NCI-H187 (cell line): Measurements from ENCODE around the gene ENPP4.
"Not testable (repeated sequence)": the region's sequence is repeated elsewhere in the genome, so short reads cannot be mapped to it uniquely, and the experiment has no call there.

Experiments
- DNase-seq, 2 experiments: peaks; one replicate each; lab custom pipeline; 2025; lab: John Stamatoyannopoulos, UW

ENPP4 gene, protein sequence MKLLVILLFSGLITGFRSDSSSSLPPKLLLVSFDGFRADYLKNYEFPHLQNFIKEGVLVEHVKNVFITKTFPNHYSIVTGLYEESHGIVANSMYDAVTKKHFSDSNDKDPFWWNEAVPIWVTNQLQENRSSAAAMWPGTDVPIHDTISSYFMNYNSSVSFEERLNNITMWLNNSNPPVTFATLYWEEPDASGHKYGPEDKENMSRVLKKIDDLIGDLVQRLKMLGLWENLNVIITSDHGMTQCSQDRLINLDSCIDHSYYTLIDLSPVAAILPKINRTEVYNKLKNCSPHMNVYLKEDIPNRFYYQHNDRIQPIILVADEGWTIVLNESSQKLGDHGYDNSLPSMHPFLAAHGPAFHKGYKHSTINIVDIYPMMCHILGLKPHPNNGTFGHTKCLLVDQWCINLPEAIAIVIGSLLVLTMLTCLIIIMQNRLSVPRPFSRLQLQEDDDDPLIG

GRCh38 chr6:46129629-46130511, at the start of gene ENPP4:
Gene ENPP4, plus strand, starts transcription at chr6:46129989. Its CDS starts 9,595 bp downstream, at chr6:46139584.
- DNase-seq: peak; percentile 74 to 96

- no peak for DNase-seq
These were observed 49.7 kb upstream of the ENPP4 start for GRCh38 chr6:46080111-46080510.

DNA sequence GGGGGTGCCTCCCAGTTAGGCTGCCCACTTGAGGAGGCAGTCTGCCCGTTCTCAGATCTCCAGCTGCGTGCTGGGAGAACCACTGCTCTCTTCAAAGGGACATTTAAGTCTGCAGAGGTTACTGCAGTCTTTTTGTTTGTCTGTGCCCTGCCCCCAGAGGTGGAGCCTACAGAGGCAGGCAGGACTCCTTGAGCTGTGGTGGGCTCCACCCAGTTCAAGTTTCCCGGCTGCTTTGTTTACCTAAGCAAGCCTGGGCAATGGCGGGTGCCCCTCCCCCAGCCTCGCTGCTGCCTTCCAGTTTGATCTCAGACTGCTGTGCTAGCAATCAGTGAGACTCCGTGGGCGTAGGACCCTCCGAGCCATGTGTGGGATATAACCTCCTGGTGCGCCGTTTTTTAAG, 44.1 kb upstream of the ENPP4 start:
- DNase-seq: not testable (repeated sequence)

DNA sequence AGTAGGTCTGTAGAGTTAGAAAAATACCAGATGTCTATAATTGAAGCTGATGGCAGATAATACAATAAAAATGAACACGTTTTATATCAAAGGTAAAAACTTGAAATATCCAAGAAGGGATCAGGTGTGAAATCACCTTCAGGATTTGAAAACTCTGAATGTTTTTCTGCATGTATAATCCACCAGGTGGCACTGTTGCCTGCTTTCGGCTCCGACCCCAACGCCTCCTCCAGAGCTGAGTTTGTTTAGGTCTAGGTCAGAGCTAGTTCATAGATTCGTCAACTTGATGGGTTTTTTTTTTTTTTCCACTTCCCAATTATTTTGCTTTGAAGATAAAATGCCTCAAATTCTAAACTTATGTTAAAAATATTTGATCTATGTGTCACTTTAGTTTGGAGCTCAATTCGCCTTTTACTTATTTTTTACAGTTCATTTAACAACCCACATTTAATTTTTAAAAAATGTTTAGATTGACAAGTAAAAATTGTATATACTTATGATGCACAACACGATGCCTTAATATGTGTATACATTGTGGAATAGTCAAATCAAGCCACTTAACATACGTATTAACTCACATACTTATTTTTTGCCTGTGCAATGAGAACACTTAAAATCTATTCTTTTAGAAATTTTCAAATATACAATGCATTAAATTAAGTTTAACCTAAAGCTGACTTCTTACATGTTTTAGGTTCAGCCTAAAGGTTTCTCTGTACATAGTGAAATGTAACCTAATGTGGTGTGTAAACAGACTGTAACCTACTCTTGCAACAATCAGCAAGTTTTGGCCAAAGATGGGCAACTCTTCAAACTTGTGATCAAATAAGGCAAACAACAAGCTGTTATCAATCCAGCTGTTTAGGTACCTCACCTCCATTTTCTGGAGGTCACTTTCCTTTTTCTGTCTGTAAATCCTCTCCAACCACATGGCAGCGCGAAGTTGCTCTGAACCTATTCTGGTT, 39.4 kb upstream of the ENPP4 start:
- DNase-seq: peak in 1 of 2 experiments; percentile 14

GRCh38 chr6:46091080-46091478, 38.7 kb upstream of the ENPP4 start:
- DNase-seq: no peak

DNA sequence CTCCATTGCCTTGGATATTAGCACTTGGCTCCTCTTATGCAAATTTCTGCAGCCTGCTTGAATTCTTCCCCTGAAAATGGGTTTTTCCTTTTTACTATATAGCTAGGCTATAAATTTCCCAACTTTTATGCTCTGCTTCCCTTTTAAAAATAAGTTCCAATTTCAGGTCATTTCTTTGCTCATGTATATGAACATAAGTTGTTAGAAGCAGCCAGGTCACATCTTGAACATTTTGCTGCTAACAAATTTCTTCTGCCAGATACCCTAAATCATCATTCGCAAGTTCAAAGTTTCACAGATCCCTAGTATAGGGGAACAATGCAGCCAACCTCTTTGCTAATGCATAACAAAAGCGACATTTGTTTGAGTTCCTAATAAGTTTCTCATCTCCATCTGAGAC, 34.5 kb upstream of the ENPP4 start:
- DNase-seq: no peak

DNA sequence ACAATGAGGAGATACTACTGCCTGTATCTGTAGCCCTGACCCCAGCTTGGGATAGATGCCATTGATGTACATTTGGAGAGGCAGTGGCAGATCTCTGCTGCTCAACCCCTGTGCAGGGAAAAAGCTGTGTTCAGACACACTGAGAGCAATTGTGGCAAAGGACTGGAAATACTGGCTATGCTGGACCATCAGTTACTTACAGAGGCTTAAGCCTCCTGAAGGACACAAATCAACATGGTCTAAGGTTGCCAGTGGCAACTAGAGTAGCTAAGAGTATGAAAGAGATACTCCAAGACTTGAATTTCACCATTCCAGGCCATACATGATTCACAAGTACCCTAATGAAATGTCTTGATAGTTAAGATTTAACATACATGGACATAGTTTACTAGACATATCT, 32.4 kb upstream of the ENPP4 start:
- DNase-seq: no peak

GRCh38 chr6:46098678-46099077, 31.1 kb upstream of the ENPP4 start:
- no peak for DNase-seq

DNA sequence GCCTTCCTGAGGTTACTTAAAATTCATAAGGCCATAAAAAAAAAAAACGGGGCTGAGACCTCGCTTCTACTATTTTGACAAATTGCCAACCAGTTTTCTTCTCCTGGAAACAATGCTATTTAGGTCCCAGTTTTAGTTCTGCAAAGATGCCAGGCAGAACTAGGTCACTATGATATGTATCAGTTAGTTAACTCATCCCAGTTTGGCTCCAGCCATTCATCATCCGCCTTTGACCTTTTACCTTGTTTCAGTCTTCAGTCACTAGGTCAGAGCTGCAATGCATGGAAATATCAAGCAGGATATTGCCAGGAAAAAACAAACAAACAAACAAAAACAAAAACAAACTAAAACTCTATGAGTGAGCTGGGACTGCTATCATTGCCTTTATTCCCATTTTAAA, 29.8 kb upstream of the ENPP4 start:
- no peak for DNase-seq

DNA sequence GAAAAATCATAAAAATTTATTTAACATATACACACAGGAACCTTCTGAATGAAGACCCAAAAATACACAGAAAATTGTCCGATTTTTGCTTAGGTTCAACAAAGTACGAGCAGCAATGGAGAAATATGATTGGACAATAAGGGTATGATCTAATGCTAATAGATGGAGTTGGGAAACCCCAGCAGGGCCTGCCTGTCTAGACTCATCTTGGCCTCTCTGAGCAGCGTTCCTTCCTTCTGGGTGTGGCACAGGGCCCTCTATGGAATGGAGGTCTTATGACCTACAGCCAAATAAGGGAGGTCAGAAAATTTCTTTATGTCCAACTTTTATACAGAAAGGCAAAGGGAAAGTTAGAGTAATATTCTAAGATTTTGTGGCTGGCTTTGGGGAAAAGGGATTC, 27.7 kb upstream of the ENPP4 start:
- DNase-seq: no peak

DNA sequence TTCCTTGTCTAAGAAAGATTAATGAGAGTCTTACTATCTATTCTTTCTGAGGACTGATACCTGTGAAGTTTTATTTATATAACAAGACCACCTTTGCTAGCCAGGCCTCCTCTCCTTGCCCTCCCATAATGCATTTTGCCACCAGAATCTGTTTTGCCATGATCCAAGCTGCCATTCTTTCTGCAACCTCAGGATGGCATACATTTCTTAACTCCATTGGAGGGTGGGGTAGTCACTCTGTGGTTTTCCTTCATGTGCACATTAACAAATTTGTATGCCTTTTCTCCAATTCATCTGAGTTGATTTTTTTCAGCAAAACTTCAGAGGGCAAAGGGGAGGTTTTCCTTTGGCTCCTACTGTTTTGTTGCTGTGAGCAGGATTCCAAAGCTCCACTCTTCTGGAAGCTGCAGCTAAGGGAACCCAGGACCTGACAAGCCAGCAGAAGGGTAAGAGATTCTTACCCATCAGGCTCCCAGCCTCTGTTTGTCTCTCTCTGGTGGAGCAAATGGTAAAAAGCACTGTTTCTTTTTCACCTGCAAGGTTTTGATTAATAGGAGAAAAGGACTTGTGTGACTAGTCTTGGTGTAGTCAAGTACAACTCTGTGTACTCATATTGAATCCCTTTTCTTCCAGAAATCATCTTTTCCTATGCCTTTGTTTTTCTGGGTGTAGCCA, 26.2 kb upstream of the ENPP4 start:
- DNase-seq: no peak

DNA sequence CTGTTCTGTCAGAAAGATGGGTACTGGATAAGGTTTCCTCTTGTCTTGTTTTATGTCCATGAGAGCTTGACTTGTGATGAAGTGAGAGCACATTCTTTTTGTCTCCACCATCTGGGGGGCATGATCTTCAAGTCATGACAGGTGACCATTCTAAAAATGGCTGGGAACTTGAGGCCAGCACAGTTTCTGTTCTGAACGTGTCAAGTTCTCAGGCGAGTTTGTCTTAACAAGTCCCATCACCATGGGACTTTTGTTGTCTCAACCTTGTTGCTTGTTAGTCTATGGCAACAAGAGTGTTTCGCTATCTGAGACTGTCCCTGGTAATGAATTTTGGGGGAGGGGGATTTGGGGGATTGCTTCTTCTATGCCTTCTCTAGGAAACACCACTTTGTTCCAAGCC, 25.6 kb upstream of the ENPP4 start:
- DNase-seq: no peak

DNA sequence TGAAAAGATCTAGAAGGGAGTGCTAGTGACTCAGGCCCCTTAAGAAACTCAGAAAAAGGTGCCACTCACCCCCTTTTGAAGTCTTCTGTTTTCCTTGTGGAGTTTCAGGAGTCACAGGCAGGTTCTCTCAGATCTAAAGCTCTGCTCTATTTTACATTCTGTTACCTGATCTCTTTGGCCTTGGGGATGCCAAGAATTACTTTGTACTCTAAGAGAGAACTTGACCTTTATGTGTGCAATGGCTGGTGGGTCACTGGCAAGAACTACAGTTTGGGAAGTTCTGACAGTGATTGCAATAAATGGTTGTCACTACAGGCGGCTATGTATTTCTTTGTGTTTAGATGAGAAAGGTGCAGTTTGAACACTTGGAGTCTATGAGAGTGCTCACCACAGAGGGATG, 24.2 kb upstream of the ENPP4 start:
- no peak for DNase-seq

- DNase-seq: peak; percentile 44 to 64
These were observed 16.4 kb upstream of the ENPP4 start for GRCh38 chr6:46113370-46113769.

DNA sequence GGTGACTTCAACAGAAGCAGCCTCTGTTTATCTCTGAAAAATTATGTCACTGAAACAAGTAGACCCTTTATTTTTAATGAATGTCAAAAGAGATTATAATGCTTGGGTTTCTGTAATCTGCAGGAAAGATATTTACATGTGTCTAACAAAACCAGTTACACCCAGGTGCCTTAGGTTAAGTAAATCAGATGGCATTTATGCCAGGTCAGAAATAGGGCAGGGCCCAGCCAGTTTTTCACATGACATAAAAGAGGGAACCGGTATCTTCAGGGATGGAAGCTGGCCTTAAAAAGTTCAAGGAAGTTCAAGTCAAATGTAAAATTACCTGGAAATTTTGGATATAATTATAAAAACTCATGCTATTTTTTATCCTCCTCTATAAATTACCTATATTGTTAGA, 14.2 kb upstream of the ENPP4 start:
- no peak for DNase-seq

DNA sequence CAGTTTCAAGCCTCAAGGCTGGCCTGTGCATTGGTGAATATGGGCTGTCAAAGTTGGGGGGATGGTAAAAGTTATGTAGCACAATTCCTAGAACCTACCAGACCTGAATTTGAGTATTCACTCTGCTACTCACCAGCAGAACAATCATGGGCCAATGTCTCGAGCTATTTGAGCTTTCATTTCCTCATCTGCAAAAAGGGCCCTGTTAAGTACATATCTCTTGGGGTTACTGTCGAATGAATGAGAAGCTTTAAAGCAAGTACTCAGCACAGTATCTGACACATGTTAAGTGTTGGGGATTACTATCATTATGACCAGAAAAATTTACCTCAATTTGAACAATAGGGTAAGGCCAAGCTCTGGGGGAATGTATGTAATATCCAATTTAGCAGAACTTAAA, 13.5 kb upstream of the ENPP4 start:
- no peak for DNase-seq

GRCh38 chr6:46118157-46118556, 11.6 kb upstream of the ENPP4 start:
- DNase-seq: no peak

DNA sequence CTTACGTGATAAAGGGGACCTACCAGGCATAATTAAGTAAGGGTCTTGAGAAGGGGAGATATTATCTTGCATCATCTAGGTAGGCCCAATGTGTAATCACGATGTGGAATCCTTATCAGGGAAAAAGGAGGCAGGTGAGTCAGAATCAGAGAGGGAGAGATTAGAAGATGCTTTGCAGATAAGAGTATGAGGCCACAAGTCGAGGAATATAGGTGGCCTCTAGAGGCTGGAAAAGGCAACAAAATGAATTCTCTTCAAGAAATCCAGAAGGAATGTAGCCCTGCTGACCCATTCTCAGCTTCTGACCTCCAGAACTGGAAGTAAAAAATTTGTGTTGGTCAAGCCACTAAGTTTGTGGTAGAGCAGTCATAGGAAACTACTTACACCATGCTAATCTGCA, 11.0 kb upstream of the ENPP4 start:
- DNase-seq: no peak

- not testable (repeated sequence) for DNase-seq
These were observed 10.1 kb upstream of the ENPP4 start for GRCh38 chr6:46119679-46120078.

- no peak for DNase-seq
These were observed 1.3 kb upstream of the ENPP4 start for GRCh38 chr6:46128476-46128875.

GRCh38 chr6:46129291-46129628, 529 bp upstream of the ENPP4 start:
- no peak for DNase-seq
